NCI-H1417 treated with DMSO at 0.1 percent for 48 hours (cell line): ENCODE measurements around the gene TAAR8.
"Not testable (repeated sequence)": the region's sequence is repeated elsewhere in the genome, so short reads cannot be mapped to it uniquely, and the experiment has no call there.

Source experiments
- DNase-seq: peaks from one replicate; lab custom pipeline; 2025; lab: John Stamatoyannopoulos, UW

TAAR8 gene

GRCh38 chr6:132548746-132549463 is 3.6 kb upstream of the TAAR8 start:
- DNase-seq = no peak

- no peak for DNase-seq
Observed at GRCh38 chr6:132551214-132551613, 1.3 kb upstream of the TAAR8 start.

GRCh38 chr6:132560087-132560486 is 7.6 kb downstream of the TAAR8 start:
- DNase-seq = not testable (repeated sequence)

GRCh38 chr6:132566404-132566803 is 13.9 kb downstream of the TAAR8 start:
- no peak for DNase-seq

- no peak for DNase-seq
Observed at GRCh38 chr6:132567566-132567965, 15.1 kb downstream of the TAAR8 start.

- DNase-seq = no peak
Observed at GRCh38 chr6:132568611-132569010, 16.1 kb downstream of the TAAR8 start.

- DNase-seq = no peak
Observed at GRCh38 chr6:132569170-132569569, 16.7 kb downstream of the TAAR8 start.

GRCh38 chr6:132570221-132570777 is 17.8 kb downstream of the TAAR8 start, which contains the start of gene TAAR6:
Gene TAAR6, plus strand, starts transcription at chr6:132570322. Its CDS starts 0 bp downstream, at chr6:132570322.
- DNase-seq = no peak

- DNase-seq = no peak
Observed at GRCh38 chr6:132571774-132572173, 19.3 kb downstream of the TAAR8 start.

GRCh38 chr6:132584698-132585097 is 32.2 kb downstream of the TAAR8 start:
- DNase-seq = no peak

- DNase-seq = no peak
Observed at GRCh38 chr6:132587424-132587823, 35.0 kb downstream of the TAAR8 start.

GRCh38 chr6:132589454-132589853 is 37.0 kb downstream of the TAAR8 start, which contains the start of gene TAAR5:
Gene TAAR5, minus strand, starts transcription at chr6:132589741. Its CDS starts 55 bp downstream, at chr6:132589686.
- DNase-seq = no peak

- DNase-seq = peak; percentile 7
Observed at GRCh38 chr6:132590362-132590761, 37.9 kb downstream of the TAAR8 start.

GRCh38 chr6:132592855-132593254 is 40.4 kb downstream of the TAAR8 start:
- DNase-seq = no peak

GRCh38 chr6:132596201-132596600 is 43.7 kb downstream of the TAAR8 start:
- DNase-seq = no peak

- DNase-seq = no peak
Observed at GRCh38 chr6:132598473-132598872, 46.0 kb downstream of the TAAR8 start.

- not testable (repeated sequence) for DNase-seq
Observed at GRCh38 chr6:132600900-132601299, 48.4 kb downstream of the TAAR8 start.
